A549 (cell line): ENCODE results near the gene MIB2. TPM values are rescaled to one million over a fixed set of nuclear protein-coding genes. Genes with fewer than 3 reads are reported as not detected.

Source experiments
- ATAC-seq, 2 experiments: fragments of 200-7000 bp in 1 of 2; fragments of >200 bp in 1 of 2; cut with Nextera tagmentation in 1 of 2; cut with Tn5 transposase in 1 of 2; 3 replicates each; pipeline versions ENCODE4 v1.8.0 to v1.9.1; 2018 to 2020; ENCODE audit warnings: mild to moderate bottlenecking in 1 of 2, moderate library complexity in 1 of 2
- CTCF ChIA-PET: fragments of 300-600 bp; sonication (Branson Sonifier 250); formaldehyde crosslinking; extraction: SDS; loops from one replicate; lab custom pipeline; 2021; ENCODE audit warnings: antibody characterized with exemption, inconsistent platforms; lab: Yijun Ruan, JAX
- POLR2A ChIA-PET: fragments of 350-600 bp; formaldehyde crosslinking; extraction: SDS; loops from one replicate; lab custom pipeline; 2021; ENCODE audit warnings: antibody characterized with exemption, inconsistent platforms; lab: Yijun Ruan, JAX
- DNase-seq, 2 experiments: peaks; one replicate each; pipeline versions ENCODE4 v3.0.0 to v3.0.0-alpha.2; 2011 to 2016; ENCODE audit warnings: low read depth in 1 of 2, low spot score in 1 of 2
- FAIRE-seq: peaks from 2 replicates; lab custom pipeline; 2011; peaks lifted over from hg19 to GRCh38; lab: Jason Lieb, UNC
- H3K27ac ChIP-seq, 2 experiments: fragments of >200 bp; sonication (Bioruptor Twin); formaldehyde crosslinking; 3 replicates each; pipeline ENCODE4 v1.5.1; 2016 to 2017
- H3K4me1 ChIP-seq: fragments of >200 bp; sonication (Bioruptor Twin); formaldehyde crosslinking; 3 replicates; pipeline ENCODE4 v1.6.1; 2016
- H3K4me2 ChIP-seq: fragments of >200 bp; sonication (Bioruptor Twin); formaldehyde crosslinking; 3 replicates; pipeline ENCODE4 v1.6.1; 2016
- H3K4me3 ChIP-seq: fragments of >200 bp; sonication (Bioruptor Twin); formaldehyde crosslinking; 3 replicates; pipeline ENCODE4 v1.5.1; 2016
- H3K9me3 ChIP-seq: fragments of >200 bp; sonication (Bioruptor Twin); formaldehyde crosslinking; 3 replicates; pipeline ENCODE4 v1.6.1; 2016
- BHLHE40 ChIP-seq: IDR thresholded peaks from 2 replicates; pipeline ENCODE4 v1.6.1; 2012; ENCODE audit warnings: low read depth, low read length, inconsistent platforms
- E2F6 ChIP-seq: IDR thresholded peaks from 2 replicates; pipeline ENCODE4 v1.6.1; 2012; ENCODE audit warnings: low read depth, borderline replicate concordance
- ESRRA ChIP-seq: fragments of 150-350 bp; IDR thresholded peaks from 2 replicates; pipeline ENCODE4 v1.6.1; 2014; ENCODE audit warnings: mild to moderate bottlenecking, low read length, borderline replicate concordance
- FOSL2 ChIP-seq, 2 experiments: fragments of 450-650 bp in 1 of 2; fragments of >200 bp in 1 of 2; sonication (Bioruptor Twin) in 1 of 2; formaldehyde crosslinking; IDR thresholded peaks; 2 replicates each; pipeline versions ENCODE4 v1.5.0 to v1.6.1; 2016 to 2020; ENCODE audit warnings: mild to moderate bottlenecking in 1 of 2, moderate library complexity in 1 of 2
- HDAC2 ChIP-seq: fragments of 200-600 bp; sonication (generic); IDR thresholded peaks from 2 replicates; pipeline ENCODE4 v1.6.1; 2016
- KDM1A ChIP-seq: fragments of 200-600 bp; sonication (generic); IDR thresholded peaks from 2 replicates; pipeline ENCODE4 v1.6.1; 2016; ENCODE audit warnings: low read depth, mild to moderate bottlenecking
- MAZ ChIP-seq: fragments of 150-350 bp; IDR thresholded peaks from 2 replicates; pipeline ENCODE4 v1.6.1; 2014; ENCODE audit warnings: antibody characterized with exemption, low read depth, low read length, borderline replicate concordance
- NFE2L2 ChIP-seq: fragments of 150-350 bp; conservative IDR thresholded peaks from 2 replicates; pipeline ENCODE4 v1.6.1; 2014; ENCODE audit warnings: low read length
- POLR2A ChIP-seq: IDR thresholded peaks from 2 replicates; pipeline ENCODE4 v1.6.1; 2012; ENCODE audit warnings: mild to moderate bottlenecking, low read length
- RAD21 ChIP-seq, 2 experiments: fragments of >200 bp in 1 of 2; sonication (Bioruptor Twin) in 1 of 2; formaldehyde crosslinking in 1 of 2; IDR thresholded peaks in 1 of 2; conservative IDR thresholded peaks in 1 of 2; 2 replicates in 1 of 2; 3 replicates in 1 of 2; pipeline ENCODE4 v1.6.1; 2012 to 2018; ENCODE audit warnings: inconsistent platforms in 1 of 2
- RFX5 ChIP-seq: fragments of 450-650 bp; IDR thresholded peaks from 2 replicates; pipeline ENCODE4 v1.7.1; 2014; ENCODE audit warnings: antibody characterized with exemption, mild to moderate bottlenecking, moderate library complexity
- TP53 ChIP-seq: fragments of 250-450 bp; sonication (Bioruptor Pico); IDR thresholded peaks from 2 replicates; pipeline ENCODE4 v1.5.0; 2021; ENCODE audit warnings: mild to moderate bottlenecking, moderate library complexity
- ZC3H11A ChIP-seq: fragments of 450-650 bp; IDR thresholded peaks from 2 replicates; pipeline ENCODE4 v1.6.1; 2014; ENCODE audit warnings: antibody characterized with exemption, mild to moderate bottlenecking
- ZFP36 ChIP-seq: fragments of 450-650 bp; IDR thresholded peaks from 2 replicates; pipeline ENCODE4 v1.6.1; 2014; ENCODE audit warnings: borderline replicate concordance; ENCODE audit not compliant: partially characterized antibody
- WGBS: methylation state at CpG from one replicate; pipeline ENCODE4 v1.1.6; 2017; ENCODE audit errors: missing lambda C conversion rate; 5-methylcytosine and 5-hydroxymethylcytosine counted together
- polyA plus RNA-seq, 4 experiments: library from polyadenylated mRNA; depleted of rRNA in 3 of 4; stranded (reverse); fragments of >200 nt; fragmentation: RNase III in 1 of 4; extraction: RNeasy Plus Mini Kit Qiagen cat#74134 plus additional on column Dnase treatment in 1 of 4; gene quantifications; 2 replicates in 3 of 4; 3 replicates in 1 of 4; pipeline ENCODE4 v1.2.3, GENCODE V29; 2011 to 2017
- TF ChIP-seq, protein P1 (sequence below): fragments of 200-600 bp; sonication (generic); IDR thresholded peaks from 2 replicates; pipeline ENCODE4 v1.6.1; 2016; ENCODE audit warnings: antibody characterized with exemption, mild to moderate bottlenecking, moderate library complexity
- TF ChIP-seq, protein P2 (sequence below): fragments of >200 bp; sonication (Bioruptor Twin); formaldehyde crosslinking; IDR thresholded peaks from 3 replicates; pipeline ENCODE4 v1.5.1; 2016
- TF ChIP-seq, protein P3 (sequence below): IDR thresholded peaks from 2 replicates; pipeline ENCODE4 v1.6.1; 2012
- TF ChIP-seq, protein P4 (sequence below): fragments of 250-450 bp; sonication (Bioruptor Pico); IDR thresholded peaks from 2 replicates; pipeline ENCODE4 v1.5.0; 2021; ENCODE audit warnings: mild to moderate bottlenecking, moderate library complexity, borderline replicate concordance

The MIB2 gene
- polyA plus RNA-seq, 2 of the 4 experiments (the other 2 are of a cell fraction) = 5.1 to 20.0 TPM

DNA sequence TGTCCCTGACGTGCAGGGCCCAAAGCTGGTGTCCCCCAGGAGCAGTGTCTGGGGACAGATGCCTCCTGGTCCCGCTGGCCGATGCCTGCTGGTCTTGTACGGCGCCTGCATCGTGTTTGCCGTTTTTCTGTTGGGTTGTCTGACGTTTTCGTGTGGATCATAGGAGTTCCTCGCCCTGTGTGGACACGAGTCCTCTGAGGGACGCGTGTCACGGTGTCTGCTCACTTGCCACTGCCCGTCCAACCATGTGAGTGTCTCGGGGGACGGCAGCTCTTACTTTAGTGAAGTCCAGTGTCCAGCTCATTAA is 7.4 kb downstream of the MIB2 start:
- no peak overlapping the region for H3K4me2 ChIP-seq
- DNase-seq = no peak

GRCh38 chr1:1623181-1623630 is 7.9 kb downstream of the MIB2 start:
- H3K9me3 ChIP-seq = no peaks in the 10 kb centered on the region
- DNase-seq = no peak
- no peak for FAIRE-seq
- no CpG with 5 or more reads among the region's 33 CpGs for WGBS
- TF ChIP-seq FOSL2 (IDR thresholded peaks at IDR 0.05) (no peak), FOSL2 (CRISPR knock-in tag; IDR thresholded peaks at IDR 0.05) (no peak)
- TF ChIP-seq, all 56 proteins: peak for 0
- Histone ChIP-seq H3K27ac (no peak overlapping the region), H3K4me2 (no peak overlapping the region), H3K4me1 (no peaks in the 10 kb centered on the region), H3K4me3 (no peak overlapping the region)
- ChIA-PET POLR2A (no interaction called here), CTCF (no interaction called here)
- ATAC-seq = no peak

More for the DNA sequence above, 7.4 kb downstream of the MIB2 start:
- 89% methylated on average over 17 of the region's 17 CpGs for WGBS
- CTCF ChIA-PET = no interaction called here
- POLR2A ChIA-PET = no interaction called here
- TF ChIP-seq ESRRA = no peak
- TF ChIP-seq KDM1A = no peak
- TF ChIP-seq TP53 (CRISPR knock-in tag) = no peak
- no peak for TF ChIP-seq POLR2A
- TF ChIP-seq ZC3H11A = no peak
- TF ChIP-seq, protein P1, sequence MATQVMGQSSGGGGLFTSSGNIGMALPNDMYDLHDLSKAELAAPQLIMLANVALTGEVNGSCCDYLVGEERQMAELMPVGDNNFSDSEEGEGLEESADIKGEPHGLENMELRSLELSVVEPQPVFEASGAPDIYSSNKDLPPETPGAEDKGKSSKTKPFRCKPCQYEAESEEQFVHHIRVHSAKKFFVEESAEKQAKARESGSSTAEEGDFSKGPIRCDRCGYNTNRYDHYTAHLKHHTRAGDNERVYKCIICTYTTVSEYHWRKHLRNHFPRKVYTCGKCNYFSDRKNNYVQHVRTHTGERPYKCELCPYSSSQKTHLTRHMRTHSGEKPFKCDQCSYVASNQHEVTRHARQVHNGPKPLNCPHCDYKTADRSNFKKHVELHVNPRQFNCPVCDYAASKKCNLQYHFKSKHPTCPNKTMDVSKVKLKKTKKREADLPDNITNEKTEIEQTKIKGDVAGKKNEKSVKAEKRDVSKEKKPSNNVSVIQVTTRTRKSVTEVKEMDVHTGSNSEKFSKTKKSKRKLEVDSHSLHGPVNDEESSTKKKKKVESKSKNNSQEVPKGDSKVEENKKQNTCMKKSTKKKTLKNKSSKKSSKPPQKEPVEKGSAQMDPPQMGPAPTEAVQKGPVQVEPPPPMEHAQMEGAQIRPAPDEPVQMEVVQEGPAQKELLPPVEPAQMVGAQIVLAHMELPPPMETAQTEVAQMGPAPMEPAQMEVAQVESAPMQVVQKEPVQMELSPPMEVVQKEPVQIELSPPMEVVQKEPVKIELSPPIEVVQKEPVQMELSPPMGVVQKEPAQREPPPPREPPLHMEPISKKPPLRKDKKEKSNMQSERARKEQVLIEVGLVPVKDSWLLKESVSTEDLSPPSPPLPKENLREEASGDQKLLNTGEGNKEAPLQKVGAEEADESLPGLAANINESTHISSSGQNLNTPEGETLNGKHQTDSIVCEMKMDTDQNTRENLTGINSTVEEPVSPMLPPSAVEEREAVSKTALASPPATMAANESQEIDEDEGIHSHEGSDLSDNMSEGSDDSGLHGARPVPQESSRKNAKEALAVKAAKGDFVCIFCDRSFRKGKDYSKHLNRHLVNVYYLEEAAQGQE = no peak
- no peak for TF ChIP-seq MAZ
- TF ChIP-seq, protein P2, sequence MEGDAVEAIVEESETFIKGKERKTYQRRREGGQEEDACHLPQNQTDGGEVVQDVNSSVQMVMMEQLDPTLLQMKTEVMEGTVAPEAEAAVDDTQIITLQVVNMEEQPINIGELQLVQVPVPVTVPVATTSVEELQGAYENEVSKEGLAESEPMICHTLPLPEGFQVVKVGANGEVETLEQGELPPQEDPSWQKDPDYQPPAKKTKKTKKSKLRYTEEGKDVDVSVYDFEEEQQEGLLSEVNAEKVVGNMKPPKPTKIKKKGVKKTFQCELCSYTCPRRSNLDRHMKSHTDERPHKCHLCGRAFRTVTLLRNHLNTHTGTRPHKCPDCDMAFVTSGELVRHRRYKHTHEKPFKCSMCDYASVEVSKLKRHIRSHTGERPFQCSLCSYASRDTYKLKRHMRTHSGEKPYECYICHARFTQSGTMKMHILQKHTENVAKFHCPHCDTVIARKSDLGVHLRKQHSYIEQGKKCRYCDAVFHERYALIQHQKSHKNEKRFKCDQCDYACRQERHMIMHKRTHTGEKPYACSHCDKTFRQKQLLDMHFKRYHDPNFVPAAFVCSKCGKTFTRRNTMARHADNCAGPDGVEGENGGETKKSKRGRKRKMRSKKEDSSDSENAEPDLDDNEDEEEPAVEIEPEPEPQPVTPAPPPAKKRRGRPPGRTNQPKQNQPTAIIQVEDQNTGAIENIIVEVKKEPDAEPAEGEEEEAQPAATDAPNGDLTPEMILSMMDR = no peak
- no peak for TF ChIP-seq RAD21 (conservative IDR thresholded peaks at IDR 0.05 in 1 of 2, IDR thresholded peaks at IDR 0.05 in 1 of 2)
- Histone ChIP-seq H3K4me1 (no peaks in the 10 kb centered on the region), H3K27ac (no peak overlapping the region), H3K9me3 (no peaks in the 10 kb centered on the region), H3K4me3 (no peak overlapping the region)
- ATAC-seq (no peak), FAIRE-seq (no peak)

- POLR2A ChIA-PET = no interaction called here
- ATAC-seq = no peak
- H3K27ac ChIP-seq = no peak overlapping the region
These were observed 8.5 kb downstream of the MIB2 start for GRCh38 chr1:1623631-1624442.

More at GRCh38 chr1:1623631-1624442, 8.5 kb downstream of the MIB2 start:
- DNase-seq = no peak
- 94% methylated on average over 11 of the region's 51 CpGs for WGBS
- H3K4me2 ChIP-seq = no peak overlapping the region
- H3K4me1 ChIP-seq = no peaks in the 10 kb centered on the region
- H3K4me3 ChIP-seq = no peak overlapping the region
- TF ChIP-seq, protein P2 = no peak
- TF ChIP-seq POLR2A (no peak), ZC3H11A (no peak), HDAC2 (no peak), RAD21 (conservative IDR thresholded peaks at IDR 0.05 in 1 of 2, IDR thresholded peaks at IDR 0.05 in 1 of 2) (no peak), ZFP36 (no peak), RFX5 (no peak), BHLHE40 (no peak), TP53 (CRISPR knock-in tag) (no peak), FOSL2 (IDR thresholded peaks at IDR 0.05) (no peak), FOSL2 (CRISPR knock-in tag; IDR thresholded peaks at IDR 0.05) (no peak), NFE2L2 (no peak), MAZ (no peak), E2F6 (no peak)
- TF ChIP-seq, protein P3, sequence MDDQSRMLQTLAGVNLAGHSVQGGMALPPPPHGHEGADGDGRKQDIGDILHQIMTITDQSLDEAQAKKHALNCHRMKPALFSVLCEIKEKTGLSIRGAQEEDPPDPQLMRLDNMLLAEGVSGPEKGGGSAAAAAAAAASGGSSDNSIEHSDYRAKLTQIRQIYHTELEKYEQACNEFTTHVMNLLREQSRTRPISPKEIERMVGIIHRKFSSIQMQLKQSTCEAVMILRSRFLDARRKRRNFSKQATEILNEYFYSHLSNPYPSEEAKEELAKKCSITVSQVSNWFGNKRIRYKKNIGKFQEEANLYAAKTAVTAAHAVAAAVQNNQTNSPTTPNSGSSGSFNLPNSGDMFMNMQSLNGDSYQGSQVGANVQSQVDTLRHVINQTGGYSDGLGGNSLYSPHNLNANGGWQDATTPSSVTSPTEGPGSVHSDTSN = no peak
- TF ChIP-seq, protein P4, sequence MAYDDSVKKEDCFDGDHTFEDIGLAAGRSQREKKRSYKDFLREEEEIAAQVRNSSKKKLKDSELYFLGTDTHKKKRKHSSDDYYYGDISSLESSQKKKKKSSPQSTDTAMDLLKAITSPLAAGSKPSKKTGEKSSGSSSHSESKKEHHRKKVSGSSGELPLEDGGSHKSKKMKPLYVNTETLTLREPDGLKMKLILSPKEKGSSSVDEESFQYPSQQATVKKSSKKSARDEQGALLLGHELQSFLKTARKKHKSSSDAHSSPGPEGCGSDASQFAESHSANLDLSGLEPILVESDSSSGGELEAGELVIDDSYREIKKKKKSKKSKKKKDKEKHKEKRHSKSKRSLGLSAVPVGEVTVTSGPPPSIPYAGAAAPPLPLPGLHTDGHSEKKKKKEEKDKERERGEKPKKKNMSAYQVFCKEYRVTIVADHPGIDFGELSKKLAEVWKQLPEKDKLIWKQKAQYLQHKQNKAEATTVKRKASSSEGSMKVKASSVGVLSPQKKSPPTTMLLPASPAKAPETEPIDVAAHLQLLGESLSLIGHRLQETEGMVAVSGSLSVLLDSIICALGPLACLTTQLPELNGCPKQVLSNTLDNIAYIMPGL (CRISPR knock-in tag) = no peak
- CTCF ChIA-PET = no interaction called here
- no peaks in the 10 kb centered on the region for H3K9me3 ChIP-seq
- FAIRE-seq = no peak
